K562 (cell line): ENCODE results near the gene EMX2. TPM values are rescaled to one million over a fixed set of nuclear protein-coding genes. Genes with fewer than 3 reads are reported as not detected.

Experiments
- polyA plus RNA-seq, 8 experiments: library from polyadenylated mRNA; depleted of rRNA in 4 of 8; stranded (reverse) in 5 of 8; unstranded in 3 of 8; fragments of >200 nt; fragmentation: Nextera tagmentation in 2 of 8; fragmentation: Illumina TruSeq in 1 of 8; extraction: Ambion mirVana in 2 of 8; extraction: Trizol in 1 of 8; gene quantifications; 2 replicates each; pipeline versions ENCODE4 v1.2.1 to v1.2.3, GENCODE V29; 2011 to 2014; ENCODE audit warnings: inconsistent platforms in 1 of 8, missing spikeins in 1 of 8
- total RNA-seq, 7 experiments: library from RNA; depleted of rRNA in 6 of 7; stranded (reverse); fragments of >200 nt in 6 of 7; fragmentation: Illumina TruSeq in 2 of 7; extraction: Trizol in 2 of 7; gene quantifications; 2 replicates each; pipeline versions ENCODE4 v1.2.1 to v1.2.3, GENCODE V29; 2011 to 2021; ENCODE audit warnings: low replicate concordance in 1 of 7

Gene EMX2
- total and polyA plus RNA-seq, 9 of the 15 experiments (the other 6 are each of a cell fraction or from before 2014, with no cell fraction given), result not detected

Other genes with a start within 250 kb of the EMX2 start
- gene PDZD8, start 167.3 kb upstream of the EMX2 start, total RNA-seq (2014; rRNA removed), result 15.5 and 18.8 TPM in 2 replicates
- gene PDZD8, start 167.3 kb upstream of the EMX2 start, total RNA-seq (2014; rRNA removed; fragmentation: Illumina TruSeq; extraction: Trizol), result 53.4 and 60.6 TPM in 2 replicates
- 35.0 and 36.8 TPM in 2 replicates for gene PDZD8, start 167.3 kb upstream of the EMX2 start, total RNA-seq (2015; rRNA removed; fragmentation: Illumina TruSeq; extraction: Trizol)
- gene PDZD8, start 167.3 kb upstream of the EMX2 start, total RNA-seq (2021), result 46.8 and 49.4 TPM in 2 replicates
- gene PDZD8, start 167.3 kb upstream of the EMX2 start, polyA plus RNA-seq (2011; rRNA removed), result 32.3 and 41.9 TPM in 2 replicates
- gene PDZD8, start 167.3 kb upstream of the EMX2 start, polyA plus RNA-seq (2014; fragmentation: Illumina TruSeq; extraction: Trizol), result 45.2 and 52.5 TPM in 2 replicates
- gene PDZD8, start 167.3 kb upstream of the EMX2 start, polyA plus RNA-seq (2014; fragmentation: Nextera tagmentation; extraction: Ambion mirVana), result 1 to 10 TPM; 5.5 to 5.9 TPM
- 16.7 and 19.8 TPM in 2 replicates for gene PDZD8, start 167.3 kb upstream of the EMX2 start, polyA plus RNA-seq (2014; rRNA removed)